Measurements from ENCODE around the gene DAGLB. TPM values are rescaled to one million over a fixed set of nuclear protein-coding genes. Genes with fewer than 3 reads are reported as not detected.

The DAGLB gene
- total and polyA plus RNA-seq, 10 of the 15 experiments (the other 5 are each of a cell fraction or from before 2014, with no cell fraction given) = 1.2 to 13.3 (median 10.1) TPM

DNA sequence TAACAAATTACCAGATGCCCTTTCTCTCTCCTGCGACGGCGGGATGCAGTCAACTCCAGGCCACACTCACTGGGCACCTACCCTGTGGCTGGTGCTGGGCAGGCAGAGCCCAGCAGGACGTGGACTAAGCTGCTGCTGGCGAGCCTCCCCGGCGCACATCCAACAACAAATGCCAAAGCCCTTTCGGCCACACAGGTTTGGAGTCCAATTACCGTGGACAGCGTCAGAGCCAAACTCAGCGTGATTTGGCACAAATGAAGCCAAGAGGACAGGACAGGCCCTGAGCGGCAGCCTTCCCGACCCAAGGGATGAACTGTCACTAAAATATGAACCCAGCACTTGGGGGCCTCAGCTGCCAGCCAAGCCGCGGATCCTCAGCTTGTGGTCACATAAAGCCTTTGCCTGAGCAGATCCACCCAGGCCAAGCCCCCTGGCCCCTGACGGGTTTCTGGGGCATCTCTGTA is 28.4 kb downstream of the DAGLB start (continued):
- no peak for TF ChIP-seq ZZZ3 (IDR thresholded peaks at IDR 0.05; ENCODE audit: control insufficient read depth, insufficient read length, low read depth)

DNA sequence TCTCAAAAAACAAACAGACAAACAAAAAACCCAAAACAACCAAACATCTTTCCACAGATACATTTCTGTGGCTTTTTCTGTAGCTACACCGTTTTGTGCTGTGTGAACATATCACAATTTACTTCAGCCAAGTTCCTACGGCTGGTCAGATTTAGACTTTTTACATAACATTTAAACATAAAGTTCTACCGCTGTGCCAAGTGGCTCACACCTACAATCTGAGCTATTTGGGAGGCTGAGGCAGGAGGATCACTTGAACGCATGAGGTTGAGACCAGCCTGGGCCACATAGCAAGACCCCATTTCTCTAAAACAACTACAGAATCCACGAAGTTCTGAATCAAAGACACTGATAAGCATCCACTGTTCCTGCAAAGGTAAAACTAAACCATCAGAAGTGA is 30.3 kb downstream of the DAGLB start:
- ChIA-PET CTCF (no interaction called here), POLR2A (no interaction called here), RAD21 (ENCODE audit: unreplicated experiment) (no interaction called here), SMC1A (ENCODE audit: uncharacterized antibody, unreplicated experiment) (interaction anchor here (1.4 kb wide), 1 partner anchor 17 kb away, joined by 3 read pairs; no protein-coding TSS in a partner anchor)
- WGBS (ENCODE audit: insufficient coverage, insufficient replicate concordance, low lambda C conversion rate, missing lambda C conversion rate) = 99% methylated on average over 5 of the region's 5 CpGs
- H3K27ac ChIP-seq (ENCODE audit: control insufficient read depth, insufficient read depth) = no peak overlapping the region
- no peaks in the 10 kb centered on the region for H3K9me3 ChIP-seq (replicated peaks; ENCODE audit: control insufficient read depth, insufficient read depth, low read length)
- TF ChIP-seq POU2F2 (IDR thresholded peaks at IDR 0.05; ENCODE audit: borderline replicate concordance, low read depth, low read length) (no peak), NFIC (IDR thresholded peaks at IDR 0.05; ENCODE audit: low read depth, low read length) (no peak), GABPA (IDR thresholded peaks at IDR 0.05; ENCODE audit: low read depth) (no peak), GATAD2B (conservative IDR thresholded peaks at IDR 0.05; ENCODE audit: low read depth) (no peak), BMI1 (IDR thresholded peaks at IDR 0.05; ENCODE audit: borderline replicate concordance) (no peak), ZSCAN29 (IDR thresholded peaks at IDR 0.05) (no peak), TCF3 (IDR thresholded peaks at IDR 0.05; ENCODE audit: borderline replicate concordance, insufficient read depth, low read depth, low read length) (no peak), ZNF217 (IDR thresholded peaks at IDR 0.05) (no peak), JUNB (IDR thresholded peaks at IDR 0.05) (no peak), CBX5 (IDR thresholded peaks at IDR 0.05; ENCODE audit: low read depth) (no peak), TCF12 (IDR thresholded peaks at IDR 0.05; ENCODE audit: low read depth, low read length) (no peak), EED (IDR thresholded peaks at IDR 0.05; ENCODE audit: low read depth) (no peak), NFXL1 (IDR thresholded peaks at IDR 0.05; ENCODE audit: borderline replicate concordance) (no peak), TCF7 (IDR thresholded peaks at IDR 0.05; ENCODE audit: borderline replicate concordance) (no peak), SUZ12 (IDR thresholded peaks at IDR 0.05; ENCODE audit: unreplicated experiment) (no peak), SREBF1 (IDR thresholded peaks at IDR 0.05; ENCODE audit: low read length) (no peak)
- TF ChIP-seq, protein P1, sequence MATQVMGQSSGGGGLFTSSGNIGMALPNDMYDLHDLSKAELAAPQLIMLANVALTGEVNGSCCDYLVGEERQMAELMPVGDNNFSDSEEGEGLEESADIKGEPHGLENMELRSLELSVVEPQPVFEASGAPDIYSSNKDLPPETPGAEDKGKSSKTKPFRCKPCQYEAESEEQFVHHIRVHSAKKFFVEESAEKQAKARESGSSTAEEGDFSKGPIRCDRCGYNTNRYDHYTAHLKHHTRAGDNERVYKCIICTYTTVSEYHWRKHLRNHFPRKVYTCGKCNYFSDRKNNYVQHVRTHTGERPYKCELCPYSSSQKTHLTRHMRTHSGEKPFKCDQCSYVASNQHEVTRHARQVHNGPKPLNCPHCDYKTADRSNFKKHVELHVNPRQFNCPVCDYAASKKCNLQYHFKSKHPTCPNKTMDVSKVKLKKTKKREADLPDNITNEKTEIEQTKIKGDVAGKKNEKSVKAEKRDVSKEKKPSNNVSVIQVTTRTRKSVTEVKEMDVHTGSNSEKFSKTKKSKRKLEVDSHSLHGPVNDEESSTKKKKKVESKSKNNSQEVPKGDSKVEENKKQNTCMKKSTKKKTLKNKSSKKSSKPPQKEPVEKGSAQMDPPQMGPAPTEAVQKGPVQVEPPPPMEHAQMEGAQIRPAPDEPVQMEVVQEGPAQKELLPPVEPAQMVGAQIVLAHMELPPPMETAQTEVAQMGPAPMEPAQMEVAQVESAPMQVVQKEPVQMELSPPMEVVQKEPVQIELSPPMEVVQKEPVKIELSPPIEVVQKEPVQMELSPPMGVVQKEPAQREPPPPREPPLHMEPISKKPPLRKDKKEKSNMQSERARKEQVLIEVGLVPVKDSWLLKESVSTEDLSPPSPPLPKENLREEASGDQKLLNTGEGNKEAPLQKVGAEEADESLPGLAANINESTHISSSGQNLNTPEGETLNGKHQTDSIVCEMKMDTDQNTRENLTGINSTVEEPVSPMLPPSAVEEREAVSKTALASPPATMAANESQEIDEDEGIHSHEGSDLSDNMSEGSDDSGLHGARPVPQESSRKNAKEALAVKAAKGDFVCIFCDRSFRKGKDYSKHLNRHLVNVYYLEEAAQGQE (IDR thresholded peaks at IDR 0.05; ENCODE audit: low read depth, low read length) = no peak
- TF ChIP-seq, protein P2, sequence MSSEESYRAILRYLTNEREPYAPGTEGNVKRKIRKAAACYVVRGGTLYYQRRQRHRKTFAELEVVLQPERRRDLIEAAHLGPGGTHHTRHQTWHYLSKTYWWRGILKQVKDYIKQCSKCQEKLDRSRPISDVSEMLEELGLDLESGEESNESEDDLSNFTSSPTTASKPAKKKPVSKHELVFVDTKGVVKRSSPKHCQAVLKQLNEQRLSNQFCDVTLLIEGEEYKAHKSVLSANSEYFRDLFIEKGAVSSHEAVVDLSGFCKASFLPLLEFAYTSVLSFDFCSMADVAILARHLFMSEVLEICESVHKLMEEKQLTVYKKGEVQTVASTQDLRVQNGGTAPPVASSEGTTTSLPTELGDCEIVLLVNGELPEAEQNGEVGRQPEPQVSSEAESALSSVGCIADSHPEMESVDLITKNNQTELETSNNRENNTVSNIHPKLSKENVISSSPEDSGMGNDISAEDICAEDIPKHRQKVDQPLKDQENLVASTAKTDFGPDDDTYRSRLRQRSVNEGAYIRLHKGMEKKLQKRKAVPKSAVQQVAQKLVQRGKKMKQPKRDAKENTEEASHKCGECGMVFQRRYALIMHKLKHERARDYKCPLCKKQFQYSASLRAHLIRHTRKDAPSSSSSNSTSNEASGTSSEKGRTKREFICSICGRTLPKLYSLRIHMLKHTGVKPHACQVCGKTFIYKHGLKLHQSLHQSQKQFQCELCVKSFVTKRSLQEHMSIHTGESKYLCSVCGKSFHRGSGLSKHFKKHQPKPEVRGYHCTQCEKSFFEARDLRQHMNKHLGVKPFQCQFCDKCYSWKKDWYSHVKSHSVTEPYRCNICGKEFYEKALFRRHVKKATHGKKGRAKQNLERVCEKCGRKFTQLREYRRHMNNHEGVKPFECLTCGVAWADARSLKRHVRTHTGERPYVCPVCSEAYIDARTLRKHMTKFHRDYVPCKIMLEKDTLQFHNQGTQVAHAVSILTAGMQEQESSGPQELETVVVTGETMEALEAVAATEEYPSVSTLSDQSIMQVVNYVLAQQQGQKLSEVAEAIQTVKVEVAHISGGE (CRISPR knock-in tag; IDR thresholded peaks at IDR 0.05) = no peak
- no peak overlapping the region for H3K4me2 ChIP-seq (ENCODE audit: control insufficient read depth, insufficient read depth)
- H3K79me2 ChIP-seq (ENCODE audit: control insufficient read depth, insufficient read depth, low read length) = no peaks in the 10 kb centered on the region
- in situ Hi-C loops (cut with MboI) = no loop called here
- no peak overlapping the region for H2AFZ ChIP-seq (ENCODE audit: control insufficient read depth, low read depth, low read length)
- intact Hi-C loops (cut with micrococcal nuclease; ENCODE audit: unreplicated experiment) = no loop called here
- no peaks in the 10 kb centered on the region for H3K4me1 ChIP-seq (ENCODE audit: control insufficient read depth, insufficient read depth, low read length)
- peaks cover 0 to 9% of the 10 kb centered on the region in 2 experiments for H3K36me3 ChIP-seq (ENCODE audit: control insufficient read depth in 2 of 2, insufficient read depth in 2 of 2, low read length in 1 of 2)
- no TSS peak for BruUV-seq (replicated peaks)
- no peaks in the 10 kb centered on the region for H4K20me1 ChIP-seq (ENCODE audit: control insufficient read depth, insufficient read depth)
- H3K9ac ChIP-seq (ENCODE audit: control insufficient read depth, insufficient read depth, low read length) = no peak overlapping the region
- ATAC-seq (no peak), DNase-seq (ENCODE audit: low read depth, low spot score) (no peak), FAIRE-seq (no peak)
- H3K27me3 ChIP-seq (replicated peaks in 1 of 2; ENCODE audit: control insufficient read depth in 2 of 2, insufficient read depth in 2 of 2, low read length in 1 of 2) = no peaks in the 10 kb centered on the region
- H3K4me3 ChIP-seq = no peak overlapping the region
